GM18868 (cell line): Measurements from ENCODE around the gene TMC2.
"Not testable (repeated sequence)": the region's sequence is repeated elsewhere in the genome, so short reads cannot be mapped to it uniquely, and the experiment has no call there.

Source experiments
- ATAC-seq: cut with Tn5 transposase; IDR thresholded peaks from one replicate; pipeline ENCODE4 v1.9.1; 2021; ENCODE audit warnings: mild to moderate bottlenecking, moderate library complexity; ENCODE audit not compliant: unreplicated experiment

TMC2 gene

DNA sequence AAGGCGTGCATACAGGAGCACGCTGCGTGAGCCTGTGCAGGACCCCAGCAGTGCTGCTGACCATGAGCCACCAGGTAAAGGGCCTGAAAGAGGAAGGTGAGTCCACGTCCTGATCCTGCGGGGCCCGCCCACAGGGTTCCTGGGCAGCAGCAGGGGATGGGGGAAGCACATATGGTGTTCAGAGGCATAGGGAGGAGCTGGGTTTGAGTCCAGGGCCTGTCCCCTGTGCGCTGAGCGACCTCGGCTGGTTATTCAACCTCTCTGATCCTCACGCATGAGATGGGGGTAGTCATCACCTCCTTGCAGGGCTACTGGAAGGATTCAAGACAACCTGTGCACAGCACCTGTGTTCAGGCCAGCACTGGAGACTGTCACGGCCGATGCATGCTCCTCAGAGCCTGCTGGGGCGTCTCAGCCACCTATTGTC is at the start of gene TMC2:
TMC2 (plus strand) TSS at position 14 of the 427 bp plus-strand sequence; CDS start at position 63, 49 bp downstream.
- ATAC-seq, result no peak

- ATAC-seq, result not testable (repeated sequence)
These were observed 33.5 kb upstream of the TMC2 start for GRCh38 chr20:2502808-2503384.

- not testable (repeated sequence) for ATAC-seq
These were observed 31.6 kb upstream of the TMC2 start for GRCh38 chr20:2504803-2505202.

GRCh38 chr20:2506426-2506825 is 29.9 kb upstream of the TMC2 start:
- not testable (repeated sequence) for ATAC-seq

DNA sequence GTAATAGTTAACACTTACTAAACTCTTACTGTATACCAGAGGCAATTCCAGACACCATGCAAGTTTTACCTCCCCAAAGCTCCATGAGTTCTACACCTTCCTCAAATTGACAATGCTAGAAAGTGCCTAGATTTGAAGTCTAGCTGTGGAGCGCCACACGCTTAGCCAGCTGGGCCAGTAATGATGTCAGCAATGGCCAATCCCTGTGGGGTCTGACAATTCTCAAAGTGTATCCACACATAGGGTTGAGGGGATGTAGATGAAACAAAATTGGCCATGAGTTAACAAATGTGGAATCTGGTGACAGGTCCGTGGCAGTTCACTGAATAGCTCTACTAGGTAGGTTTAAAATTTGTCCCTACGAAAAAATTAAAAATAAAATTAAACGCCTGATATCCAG is 28.9 kb upstream of the TMC2 start:
- ATAC-seq, result no peak

DNA sequence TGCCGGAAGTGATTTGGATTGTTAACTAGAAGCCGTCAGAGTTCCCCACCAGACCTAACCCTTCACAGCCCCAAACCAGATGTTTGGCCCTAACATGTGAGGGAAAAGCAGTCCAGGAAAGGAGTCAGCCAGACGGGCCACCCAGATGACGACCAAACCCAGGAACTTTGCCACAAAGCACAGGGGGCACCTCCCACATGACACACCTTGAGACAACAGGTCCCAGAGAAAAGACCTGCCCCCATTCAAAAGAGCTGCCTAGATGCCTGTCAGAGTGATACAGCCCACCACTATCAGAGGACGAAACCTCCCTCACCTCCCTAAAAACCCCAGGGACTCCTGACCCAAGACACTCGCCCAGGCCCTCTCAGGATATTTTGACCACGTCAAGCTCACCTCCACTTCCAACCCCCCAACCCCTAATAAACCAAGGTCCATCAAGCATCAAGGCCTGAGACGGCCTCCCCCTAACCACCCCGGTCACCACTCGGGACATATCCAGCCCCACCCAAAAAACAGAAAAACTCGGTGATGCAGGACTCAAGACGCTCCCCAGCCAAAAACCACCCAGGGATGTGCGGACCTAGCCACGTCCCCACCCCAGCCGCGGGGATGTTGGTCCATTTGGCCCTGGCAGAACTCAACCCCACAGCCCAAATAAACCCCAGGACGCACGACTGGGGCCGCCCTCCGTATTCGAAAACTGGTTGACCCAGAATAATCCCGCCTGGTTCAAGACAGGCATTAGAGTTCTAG is 28.3 kb upstream of the TMC2 start:
- peak; percentile 10 for ATAC-seq

- peak; percentile 93 for ATAC-seq
These were observed 27.5 kb upstream of the TMC2 start, which contains the start of gene ZNF343 for GRCh38 chr20:2508631-2509467. Gene ZNF343, minus strand, starts transcription at chr20:2508915. Its CDS starts 15,020 bp downstream, at chr20:2493895.

DNA sequence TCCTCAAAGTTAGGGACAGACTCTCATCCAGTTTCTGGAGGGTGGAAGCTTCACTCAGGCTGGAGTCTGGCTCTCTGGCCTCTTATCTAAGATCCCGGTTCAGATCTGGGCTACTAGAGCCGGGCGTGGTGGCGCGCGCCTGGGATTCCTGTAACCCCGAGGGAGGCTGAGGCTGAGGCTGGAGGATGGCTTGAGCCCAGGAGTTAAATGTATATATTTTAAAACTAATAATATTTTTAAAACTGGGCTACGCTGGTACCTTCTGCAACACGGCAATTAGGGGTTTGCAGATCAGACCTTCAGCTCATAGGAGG is 26.9 kb upstream of the TMC2 start:
- ATAC-seq, result no peak

DNA sequence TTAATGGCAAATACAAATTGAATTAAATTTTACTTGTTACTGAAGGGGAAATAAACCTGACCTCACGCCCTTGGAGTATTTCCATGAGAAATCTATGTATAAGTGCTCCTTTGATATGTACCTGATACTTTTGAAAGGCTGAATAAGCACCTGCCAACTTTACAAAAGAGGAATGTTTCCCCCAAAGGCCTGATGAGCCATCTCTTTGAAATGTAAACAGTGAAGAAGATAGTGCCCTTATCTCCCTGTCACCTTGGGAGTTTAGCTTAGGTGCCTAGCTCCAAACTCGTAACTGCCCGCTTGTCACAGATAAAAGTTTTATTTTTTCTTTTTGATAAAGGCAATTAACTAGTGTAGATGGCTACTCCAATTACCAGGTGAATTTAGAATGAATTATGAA is 26.6 kb upstream of the TMC2 start:
- no peak for ATAC-seq

DNA sequence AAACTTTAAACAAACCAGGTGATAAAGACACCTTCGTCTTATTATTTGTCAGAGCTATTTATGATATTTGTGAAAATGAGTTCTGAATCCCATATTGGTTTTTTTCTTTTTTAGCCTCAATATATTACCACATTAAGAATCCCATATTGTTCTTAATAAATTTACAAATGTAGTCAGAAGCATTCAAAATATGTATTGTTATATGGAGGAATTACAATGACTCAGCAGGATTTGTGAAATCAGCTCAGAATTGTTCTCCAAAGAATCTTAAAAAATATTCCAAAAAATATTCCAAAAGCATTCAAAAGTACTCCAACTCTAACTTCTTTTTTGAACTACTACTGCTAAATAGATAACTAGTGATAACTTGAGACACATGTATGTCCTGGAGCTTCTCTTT is 21.2 kb upstream of the TMC2 start:
- no peak for ATAC-seq

DNA sequence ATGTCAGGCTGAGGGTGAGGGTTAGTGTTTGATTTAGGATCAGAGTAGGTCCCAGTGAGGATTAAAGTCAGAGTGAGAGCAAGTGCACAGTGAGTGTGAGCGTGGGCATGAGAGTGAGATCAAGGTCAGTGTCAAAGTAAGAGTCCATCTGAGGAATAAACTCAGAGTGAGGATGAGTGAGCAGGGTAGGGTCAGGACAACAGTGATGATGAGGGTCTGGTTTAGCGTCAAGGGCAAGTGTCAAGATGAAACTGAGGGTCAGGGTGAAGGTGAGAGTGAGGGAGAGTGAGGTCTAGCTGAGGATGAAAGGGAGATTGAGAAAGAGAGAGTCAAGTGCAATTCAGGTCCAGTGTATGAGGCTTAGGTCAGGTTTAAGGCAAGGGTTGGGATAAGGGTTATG is 20.0 kb upstream of the TMC2 start:
- no peak for ATAC-seq

DNA sequence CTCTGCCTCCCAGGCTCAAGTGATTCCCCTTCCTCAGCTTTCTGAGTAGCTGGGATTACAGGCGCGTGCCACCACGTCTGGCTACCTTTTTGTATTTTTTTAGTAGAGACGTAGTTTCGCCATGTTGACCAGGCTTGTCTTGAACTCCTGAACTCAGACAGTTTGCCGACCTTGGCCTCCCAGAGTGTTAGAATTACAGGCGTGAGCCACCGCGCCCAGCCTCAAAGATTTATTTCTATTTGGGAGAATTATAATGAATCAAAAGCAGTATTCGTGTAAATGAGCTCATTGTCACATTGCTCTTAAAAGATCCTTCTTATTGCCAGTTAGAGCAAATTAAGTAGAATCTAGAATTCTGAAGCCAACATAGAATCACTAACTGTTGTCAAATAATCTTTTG is 18.3 kb upstream of the TMC2 start:
- no peak for ATAC-seq

- no peak for ATAC-seq
These were observed 17.8 kb upstream of the TMC2 start for GRCh38 chr20:2518558-2518957.

GRCh38 chr20:2519115-2519809 is 17.1 kb upstream of the TMC2 start:
- no peak for ATAC-seq

- ATAC-seq, result no peak
These were observed 15.8 kb upstream of the TMC2 start for GRCh38 chr20:2520617-2521016.

GRCh38 chr20:2521369-2522305 is 14.7 kb upstream of the TMC2 start:
- ATAC-seq, result no peak

DNA sequence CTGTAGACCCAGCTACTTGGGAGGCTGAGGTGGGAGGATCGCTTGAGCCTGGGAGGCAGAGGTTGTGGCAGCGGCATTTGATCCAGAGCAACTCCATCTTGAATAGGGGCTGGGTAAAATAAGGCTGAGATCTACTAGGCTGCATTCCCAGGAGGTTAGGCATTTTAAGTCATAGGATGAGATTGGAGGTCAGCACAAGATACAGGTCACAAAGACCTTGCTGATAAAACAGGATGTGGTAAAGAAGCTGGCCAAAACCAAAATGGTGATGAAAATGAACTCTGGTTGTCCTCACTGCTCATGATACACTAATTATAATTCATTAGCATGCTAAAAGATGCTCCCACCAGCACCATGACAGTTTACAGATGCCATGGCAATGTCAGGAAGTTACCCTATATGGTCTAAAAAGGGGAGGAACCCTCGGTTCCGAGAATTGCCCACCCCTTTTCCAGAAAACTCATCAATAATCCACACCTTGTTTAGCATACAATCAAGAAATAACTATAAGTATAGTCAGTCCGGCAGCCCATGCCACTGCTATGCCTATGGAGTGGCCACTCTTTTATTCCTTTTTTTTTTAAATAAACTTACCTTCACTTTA is 13.4 kb upstream of the TMC2 start:
- ATAC-seq, result not testable (repeated sequence)

GRCh38 chr20:2523919-2524708 is 12.3 kb upstream of the TMC2 start:
- ATAC-seq, result peak; percentile 68
